Left hindlimb (tissue), 1 donor: Measurements from ENCODE around the gene KLHL9.
"Not testable (repeated sequence)": the region's sequence is repeated elsewhere in the genome, so short reads cannot be mapped to it uniquely, and the experiment has no call there.

Source experiments
- DNase-seq: peaks from one replicate; pipeline ENCODE4 v3.0.0-alpha.2; 2018

KLHL9 gene, protein sequence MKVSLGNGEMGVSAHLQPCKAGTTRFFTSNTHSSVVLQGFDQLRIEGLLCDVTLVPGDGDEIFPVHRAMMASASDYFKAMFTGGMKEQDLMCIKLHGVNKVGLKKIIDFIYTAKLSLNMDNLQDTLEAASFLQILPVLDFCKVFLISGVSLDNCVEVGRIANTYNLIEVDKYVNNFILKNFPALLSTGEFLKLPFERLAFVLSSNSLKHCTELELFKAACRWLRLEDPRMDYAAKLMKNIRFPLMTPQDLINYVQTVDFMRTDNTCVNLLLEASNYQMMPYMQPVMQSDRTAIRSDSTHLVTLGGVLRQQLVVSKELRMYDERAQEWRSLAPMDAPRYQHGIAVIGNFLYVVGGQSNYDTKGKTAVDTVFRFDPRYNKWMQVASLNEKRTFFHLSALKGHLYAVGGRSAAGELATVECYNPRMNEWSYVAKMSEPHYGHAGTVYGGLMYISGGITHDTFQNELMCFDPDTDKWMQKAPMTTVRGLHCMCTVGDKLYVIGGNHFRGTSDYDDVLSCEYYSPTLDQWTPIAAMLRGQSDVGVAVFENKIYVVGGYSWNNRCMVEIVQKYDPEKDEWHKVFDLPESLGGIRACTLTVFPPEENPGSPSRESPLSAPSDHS

DNA sequence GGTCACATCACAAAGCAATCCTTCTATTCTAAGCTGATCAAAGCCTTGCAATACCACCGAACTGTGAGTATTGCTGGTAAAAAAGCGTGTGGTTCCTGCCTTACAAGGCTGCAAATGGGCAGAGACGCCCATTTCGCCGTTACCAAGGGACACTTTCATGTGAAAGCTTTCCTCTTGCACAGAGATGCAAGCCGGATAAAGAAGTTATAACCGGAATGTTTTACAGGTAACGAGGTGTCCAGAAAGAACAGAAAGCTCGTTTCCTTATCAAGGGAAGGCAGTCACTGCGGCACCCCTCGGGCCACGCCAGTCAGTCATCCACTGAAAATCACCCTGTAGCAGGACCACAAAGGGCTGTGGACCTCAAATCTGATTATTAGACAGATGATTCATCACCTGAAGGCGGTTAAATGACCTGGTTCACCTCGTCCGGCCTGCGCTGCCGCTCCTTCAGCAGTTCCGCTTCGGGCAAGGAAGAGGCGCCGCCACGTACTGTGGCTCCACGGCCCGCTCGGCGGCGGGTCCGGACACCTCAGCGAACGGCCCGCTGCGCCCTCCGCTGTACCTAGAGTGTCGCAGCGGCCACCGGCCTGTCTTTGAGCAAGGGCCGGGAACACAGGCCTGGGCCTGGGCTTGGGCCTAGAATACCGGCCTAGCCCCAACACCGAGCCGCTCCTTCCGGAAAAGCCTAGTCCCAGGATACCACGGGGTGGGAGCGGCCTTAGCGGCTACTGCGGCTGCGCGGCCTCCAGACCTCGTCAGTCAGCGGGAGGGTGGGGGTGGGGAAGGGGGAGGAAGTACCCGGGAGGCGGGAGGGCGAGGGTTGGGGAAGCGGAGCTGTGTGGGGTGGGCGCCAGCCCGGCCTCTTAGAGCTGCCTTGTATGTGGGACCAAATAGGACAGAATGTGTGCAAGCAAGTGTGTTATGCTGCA lies at the start of gene KLHL9:
TSS of gene KLHL9 (minus strand) at position 704 of the 932 bp plus-strand sequence. CDS start at position 159, 545 bp downstream.
- DNase-seq, result peak; percentile 96

DNA sequence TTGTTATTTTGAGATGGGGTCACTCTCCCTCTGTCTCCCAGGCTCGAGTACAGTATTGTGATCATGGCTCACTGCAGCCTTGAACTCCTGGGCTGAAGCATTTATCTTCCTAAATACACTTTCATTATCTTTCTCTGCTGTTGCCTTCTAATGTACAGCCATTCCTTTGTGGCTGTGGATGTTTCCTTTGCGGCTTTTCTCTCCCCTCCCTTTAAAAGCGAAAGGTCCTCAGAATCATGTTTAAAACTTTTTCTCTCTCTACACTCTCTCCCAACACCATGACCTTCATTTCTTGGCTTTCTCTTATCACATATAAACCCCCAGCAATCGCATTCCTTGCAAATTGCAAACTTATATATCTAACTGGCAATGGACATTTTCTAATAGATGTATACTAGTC lies 48.4 kb upstream of the KLHL9 start:
- DNase-seq, result no peak

DNA sequence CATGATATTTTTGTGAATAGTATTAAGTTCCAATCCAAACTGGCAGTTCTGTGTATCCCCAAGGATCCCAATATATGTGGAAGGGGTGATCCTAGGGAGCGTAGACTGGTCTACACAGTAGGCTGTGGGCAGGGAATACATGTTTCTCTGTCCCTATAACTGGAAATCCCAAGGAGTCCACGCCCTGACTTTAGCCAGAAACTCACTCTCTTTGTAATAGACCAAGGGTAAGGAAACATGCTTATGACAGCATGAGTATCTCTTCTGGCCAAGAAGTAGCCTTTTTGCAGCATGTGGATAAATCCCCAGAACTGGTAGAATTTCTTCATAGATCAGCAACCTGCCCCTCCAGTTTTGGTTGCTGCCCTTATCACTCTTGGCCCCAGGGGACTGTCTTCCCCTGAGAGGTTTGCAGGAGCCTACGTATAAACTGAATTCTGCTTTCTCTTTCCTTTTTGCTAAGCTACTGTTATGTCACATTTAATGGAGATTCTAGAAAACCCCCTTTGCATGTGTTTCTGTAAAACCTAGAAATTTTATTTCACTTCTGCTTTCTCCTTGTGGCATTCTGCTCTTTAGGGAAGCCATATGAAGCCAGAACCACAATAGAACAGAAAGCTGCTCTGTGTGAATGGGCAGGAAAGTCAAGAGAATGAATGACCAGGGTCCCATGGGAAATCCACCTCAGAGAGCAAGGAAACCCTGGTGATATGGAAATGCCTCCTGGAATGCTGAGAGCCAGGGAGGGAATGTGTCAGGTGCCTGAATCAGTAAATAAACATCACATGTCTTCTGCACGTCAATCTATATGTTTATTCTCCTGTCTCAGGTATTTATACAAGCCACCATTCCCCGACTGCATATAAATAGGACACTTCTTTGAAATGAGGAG lies 46.5 kb upstream of the KLHL9 start:
- no peak for DNase-seq

DNA sequence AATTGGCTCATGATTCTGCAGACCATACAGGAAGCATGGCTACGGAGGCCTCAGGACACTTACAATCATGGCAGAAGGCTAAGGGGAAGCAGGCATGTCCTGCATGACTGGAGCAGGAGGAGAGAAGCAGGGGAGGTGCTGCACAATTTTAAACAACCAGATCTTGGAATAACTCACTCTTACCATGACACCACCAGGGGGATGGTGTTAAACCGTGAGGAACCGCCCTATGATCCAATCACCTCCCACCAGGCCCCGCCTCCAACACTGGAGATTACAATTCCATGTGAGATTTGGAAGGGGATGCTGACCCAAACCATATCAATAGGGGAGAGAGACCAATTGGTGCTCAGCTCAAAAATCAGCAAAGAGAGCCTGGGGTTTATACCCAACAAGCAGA lies 36.3 kb upstream of the KLHL9 start:
- DNase-seq, result not testable (repeated sequence)

DNA sequence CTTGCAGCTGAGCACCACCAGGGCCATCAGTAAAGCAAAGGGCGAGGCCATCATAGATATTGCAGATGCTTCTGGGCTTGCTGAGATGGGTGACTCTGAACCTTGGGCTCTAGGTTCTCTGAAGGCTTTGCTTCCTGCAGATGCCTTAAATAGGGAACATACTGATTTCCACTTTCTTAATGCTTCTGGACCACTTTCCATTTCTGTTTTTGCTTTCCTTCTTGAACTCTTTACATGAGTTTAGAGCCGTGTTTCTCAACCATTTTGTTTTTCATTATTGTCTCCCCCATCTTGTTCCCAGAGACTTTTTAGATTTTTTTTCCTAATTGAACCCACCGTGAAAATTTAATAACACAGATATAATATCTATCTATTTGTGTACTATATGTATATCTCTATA lies 32.8 kb upstream of the KLHL9 start, which contains the start of gene IFNA13:
TSS of gene IFNA13 (minus strand) at position 101 of the 400 bp plus-strand sequence. CDS start at position 54, 47 bp downstream.
- no peak for DNase-seq

DNA sequence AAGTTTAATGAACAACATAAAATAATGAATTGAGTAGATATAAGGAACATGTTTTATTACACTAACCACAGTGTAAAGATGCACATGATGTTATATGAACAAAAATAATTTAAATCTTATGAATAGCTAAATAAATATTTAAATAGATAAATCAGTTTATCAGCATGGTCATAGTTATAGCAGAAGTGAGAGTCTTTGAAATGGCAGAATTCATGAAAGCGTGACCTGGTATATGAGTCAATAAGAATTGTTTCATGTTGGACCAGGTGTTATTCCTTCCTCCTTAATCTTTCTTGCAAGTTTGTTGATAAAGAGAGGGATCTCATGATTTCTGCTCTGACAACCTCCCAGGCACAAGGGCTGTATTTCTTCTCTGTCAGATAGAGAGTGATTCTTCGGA lies 32.0 kb upstream of the KLHL9 start:
- DNase-seq, result not testable (repeated sequence)

DNA sequence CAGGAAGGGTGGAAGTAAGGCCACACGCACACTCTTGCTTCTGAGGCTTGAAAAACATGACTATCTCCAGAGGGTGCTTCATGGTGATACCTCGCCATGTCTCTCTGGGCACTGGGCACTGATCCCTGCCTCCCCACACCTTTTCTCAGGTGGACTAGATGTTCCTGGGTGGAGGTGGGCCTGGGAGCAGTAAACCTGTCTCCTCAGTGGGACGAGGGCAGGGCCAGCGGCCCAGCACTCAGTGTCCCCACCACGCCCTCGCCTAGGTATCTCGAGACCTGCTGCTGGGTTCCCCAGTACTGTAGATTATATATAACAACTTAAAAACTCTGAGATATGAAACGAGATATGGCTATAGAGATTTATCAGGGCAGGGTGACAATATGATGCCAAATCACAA lies 27.1 kb upstream of the KLHL9 start:
- DNase-seq, result no peak

DNA sequence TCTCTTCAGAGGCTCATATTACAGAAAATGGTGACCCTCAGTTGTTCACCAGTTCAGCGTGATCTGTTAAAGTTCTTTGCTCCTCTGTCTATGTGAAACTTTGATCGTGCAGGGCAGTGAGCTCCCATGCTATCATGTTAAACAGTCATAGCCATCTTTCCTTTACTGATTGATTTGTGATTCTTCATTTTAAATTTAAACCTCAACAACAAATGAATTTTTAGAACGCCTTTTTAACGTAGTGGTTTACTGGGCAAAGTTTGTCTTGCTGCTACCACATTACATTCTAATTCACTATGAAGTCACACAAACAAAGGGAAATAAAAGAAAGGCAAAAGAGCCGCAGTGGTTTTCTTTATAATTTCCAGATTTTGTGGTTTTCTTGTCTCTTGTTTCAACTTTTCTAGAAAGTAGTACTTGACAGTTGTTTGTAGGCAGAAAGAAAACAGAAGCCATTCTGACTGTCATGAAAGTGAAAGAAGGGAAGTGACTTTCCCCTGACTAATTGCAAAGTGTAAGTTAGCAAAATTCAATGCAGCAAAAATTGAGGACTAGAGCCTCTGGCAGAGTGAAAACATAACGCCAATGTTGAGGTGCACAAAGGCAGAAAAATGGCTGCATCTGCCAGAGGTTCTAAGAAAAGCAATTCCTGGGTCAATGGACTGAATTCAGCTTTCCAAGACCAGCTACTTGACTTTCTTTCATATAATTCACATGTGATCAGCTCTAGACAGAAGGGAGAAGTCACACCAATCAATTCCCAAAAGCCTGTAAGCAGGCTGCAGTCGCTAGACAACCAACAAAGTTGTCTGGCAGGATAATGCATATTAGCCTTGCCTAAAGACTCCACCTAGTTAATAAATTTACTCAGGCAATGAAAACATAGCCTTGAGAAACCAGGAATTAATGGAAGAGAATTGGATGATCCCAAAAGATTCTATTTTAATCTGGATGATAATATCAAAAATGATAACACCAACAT lies 22.6 kb upstream of the KLHL9 start:
- no peak for DNase-seq

DNA sequence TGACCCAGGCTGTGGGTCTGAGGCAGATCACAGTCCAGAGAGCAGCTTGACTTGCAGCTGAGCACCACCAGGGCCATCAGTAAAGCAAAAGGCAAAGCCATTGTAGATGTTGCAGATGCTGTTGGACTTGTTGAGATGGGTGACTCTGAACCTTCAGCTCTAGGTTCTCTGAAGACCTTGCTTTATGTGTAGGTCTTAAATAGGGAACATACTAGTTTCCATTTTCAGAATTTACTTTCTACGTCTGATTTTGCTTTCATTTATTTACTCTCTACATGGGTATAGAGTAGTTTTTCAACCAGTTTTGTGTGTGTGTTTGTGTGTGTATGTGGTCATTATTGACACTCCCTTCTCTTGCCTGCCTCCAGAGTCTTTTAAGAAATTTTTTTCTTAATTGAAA lies 15.6 kb upstream of the KLHL9 start, which contains the start of gene IFNA6:
TSS of gene IFNA6 (minus strand) at position 101 of the 400 bp plus-strand sequence. CDS start at position 101, 0 bp downstream.
- DNase-seq, result no peak

DNA sequence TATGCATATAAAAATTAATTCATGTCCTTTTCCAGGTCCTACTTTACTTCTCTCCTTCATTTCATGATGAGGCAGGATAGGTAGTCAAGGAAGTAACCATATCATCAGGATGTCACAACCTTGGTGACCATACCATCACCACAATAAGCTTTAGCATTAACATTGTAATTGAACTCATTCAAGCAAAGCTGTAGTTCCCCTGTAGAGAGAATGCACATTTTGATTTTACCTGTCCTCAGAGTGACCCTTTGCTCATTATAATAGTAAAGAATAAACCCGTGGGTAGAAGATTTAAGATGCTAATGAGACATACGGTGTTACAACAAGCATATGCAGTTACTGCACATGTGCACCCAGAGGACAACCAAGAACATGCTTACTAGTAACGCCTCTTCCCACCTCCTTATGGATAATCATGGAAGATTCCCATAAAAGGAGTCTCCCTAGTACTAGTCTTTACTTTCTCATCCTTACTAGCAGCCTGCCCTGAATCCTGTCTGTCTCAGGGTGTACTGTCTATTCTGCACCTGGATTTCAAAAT lies 13.3 kb upstream of the KLHL9 start:
- no peak for DNase-seq

DNA sequence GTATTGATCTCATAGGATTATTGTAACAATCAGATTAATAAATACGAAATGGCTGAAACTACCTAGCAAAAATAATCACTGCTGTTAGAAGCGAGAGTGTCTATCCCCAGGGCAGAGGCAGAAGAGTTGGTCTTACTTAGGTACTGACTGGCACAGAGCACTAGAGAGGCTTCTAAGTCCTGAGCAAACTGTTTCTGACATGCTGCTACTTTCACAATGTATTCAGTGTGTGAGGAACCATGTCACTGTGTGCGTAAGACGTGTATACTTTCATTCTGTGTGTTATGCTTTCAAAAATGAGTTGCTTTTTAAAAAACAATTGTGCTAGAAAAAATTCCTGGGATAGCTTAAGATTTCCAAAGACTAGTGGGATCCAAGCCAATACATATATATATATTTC lies 5.5 kb upstream of the KLHL9 start:
- no peak for DNase-seq

DNA sequence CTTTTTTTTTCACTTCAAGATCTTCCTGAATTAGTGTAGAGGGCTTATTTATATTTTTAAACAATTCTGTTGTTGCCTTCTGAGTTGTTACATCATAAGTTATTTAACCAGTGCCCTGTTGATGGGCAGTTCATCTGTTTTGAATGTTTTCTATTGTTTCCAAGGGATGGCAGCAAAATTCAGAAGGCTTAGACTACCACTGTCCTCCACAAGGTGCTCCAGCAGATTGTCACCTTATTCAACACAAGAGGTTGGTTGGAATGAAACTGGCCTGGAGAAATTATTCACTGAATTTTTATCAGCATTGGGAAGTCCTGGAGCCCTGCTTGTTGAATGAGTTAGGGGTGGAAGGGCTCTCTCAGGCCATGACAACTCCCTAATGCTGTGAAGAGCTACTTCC lies 1.3 kb upstream of the KLHL9 start:
- no peak for DNase-seq

DNA sequence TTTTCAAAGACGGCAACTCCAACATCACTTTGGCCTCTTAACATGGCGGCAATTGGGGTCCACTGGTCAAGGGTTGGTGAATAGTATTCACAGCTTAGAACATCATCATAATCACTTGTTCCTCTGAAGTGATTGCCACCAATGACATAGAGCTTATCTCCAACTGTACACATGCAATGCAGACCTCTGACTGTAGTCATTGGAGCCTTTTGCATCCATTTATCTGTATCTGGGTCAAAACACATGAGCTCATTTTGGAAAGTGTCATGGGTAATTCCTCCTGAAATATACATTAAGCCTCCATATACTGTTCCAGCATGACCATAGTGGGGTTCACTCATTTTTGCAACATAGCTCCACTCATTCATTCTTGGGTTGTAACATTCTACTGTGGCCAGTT lies 2.0 kb downstream of the KLHL9 start:
- no peak for DNase-seq

DNA sequence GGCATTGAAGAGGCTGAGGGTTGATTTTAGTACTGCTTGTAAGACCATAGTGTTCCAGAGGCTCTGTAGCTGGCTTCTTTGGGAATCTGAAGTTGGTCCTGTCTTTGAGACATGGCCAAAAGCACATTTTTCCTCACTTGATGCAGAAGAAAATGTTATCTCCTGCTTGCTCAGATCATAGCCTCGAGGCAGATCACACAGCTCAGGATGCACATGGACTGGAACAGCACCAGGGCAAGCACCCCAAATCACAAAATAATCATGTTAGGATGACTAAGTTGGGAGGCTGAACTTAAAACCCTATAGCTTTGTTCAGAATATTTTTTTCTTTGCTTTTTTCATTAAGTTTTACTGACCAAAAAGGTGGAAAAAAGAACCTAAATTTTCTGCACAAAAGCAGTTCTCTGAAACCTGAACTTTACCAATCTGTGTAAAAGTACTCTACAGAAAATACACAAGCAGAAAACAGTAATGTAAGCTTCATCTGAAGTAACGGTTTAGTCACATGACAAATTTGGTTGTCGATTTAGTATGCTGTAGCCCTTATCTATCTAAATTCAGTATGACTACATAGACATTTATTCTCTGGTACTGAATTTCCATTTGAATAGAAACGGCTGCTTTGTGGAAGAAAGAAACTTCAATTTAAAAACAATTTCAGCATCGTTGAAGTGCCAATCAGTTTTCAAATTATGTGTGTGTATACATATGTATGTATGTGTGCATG lies 3.4 kb downstream of the KLHL9 start:
- no peak for DNase-seq

DNA sequence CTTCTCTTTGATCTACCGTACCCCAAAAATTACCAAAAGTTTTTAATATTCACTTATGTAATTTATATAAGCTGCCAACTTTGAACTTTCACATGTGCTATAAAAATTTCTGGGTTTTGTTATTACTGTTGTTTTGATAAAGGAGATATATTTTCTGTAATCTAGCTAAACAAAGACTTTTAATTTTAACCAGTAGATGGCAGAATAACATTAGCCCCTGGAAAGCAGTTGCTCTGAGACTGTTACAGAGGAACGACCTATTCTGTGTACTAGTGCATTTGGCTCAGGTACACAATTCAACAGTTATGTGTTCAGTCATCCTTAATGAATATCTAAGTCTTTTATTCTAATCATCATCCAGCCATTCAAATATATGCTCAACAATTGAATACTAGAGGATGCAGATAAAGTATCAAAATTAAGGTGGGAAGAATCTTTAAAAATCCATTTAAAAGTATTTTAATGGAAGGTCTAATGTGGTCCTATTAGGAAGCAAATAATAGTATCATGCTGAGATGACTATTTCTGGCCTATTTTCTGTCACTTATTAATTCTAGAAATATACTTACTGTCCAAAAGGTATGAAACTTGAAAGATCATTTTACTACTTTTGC lies 8.6 kb downstream of the KLHL9 start:
- no peak for DNase-seq

DNA sequence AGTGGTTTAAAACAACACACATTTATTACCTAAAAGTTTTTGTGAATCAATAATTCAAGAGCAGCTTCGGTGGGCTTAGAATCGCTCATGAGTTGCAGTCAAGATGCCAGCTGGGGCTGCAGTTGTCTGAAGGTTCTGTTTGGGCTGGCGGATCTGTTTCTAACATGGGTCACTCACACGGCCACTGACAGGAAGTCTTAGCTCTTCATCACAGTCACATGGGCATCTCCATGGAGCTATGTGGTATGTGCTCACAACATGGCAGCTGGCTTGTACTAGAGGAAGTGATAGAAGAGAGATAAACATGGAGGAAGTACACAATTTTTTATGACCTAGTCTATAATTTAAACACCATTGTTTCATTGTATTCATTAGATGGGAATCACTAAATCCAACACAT lies 11.2 kb downstream of the KLHL9 start:
- no peak for DNase-seq

DNA sequence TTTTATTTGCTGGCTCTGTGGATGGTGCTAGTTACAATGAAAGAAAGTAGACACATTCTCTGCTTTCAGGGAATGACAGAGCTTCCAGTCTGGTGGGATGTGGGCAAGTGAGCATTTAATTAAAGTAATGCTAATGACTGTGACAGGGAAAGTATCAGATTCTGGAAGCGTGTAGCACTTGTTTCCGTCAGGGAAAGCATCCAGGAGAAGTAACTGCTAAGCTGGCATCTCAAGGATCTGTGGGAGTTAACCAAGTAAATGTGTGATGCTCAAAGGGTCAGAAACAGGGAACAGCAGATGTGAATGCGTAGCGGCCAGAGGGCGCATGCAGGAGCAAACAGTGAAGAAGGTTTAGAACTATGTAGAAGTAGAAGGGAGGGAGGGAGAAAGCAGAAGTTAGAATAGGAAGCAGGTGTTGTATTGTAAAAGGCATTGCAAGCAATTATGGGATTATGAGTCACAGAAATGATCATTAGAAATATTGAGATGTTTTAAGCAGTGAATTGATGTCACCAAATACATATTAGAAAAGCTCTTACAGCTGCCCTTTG lies 12.2 kb downstream of the KLHL9 start:
- DNase-seq, result no peak

DNA sequence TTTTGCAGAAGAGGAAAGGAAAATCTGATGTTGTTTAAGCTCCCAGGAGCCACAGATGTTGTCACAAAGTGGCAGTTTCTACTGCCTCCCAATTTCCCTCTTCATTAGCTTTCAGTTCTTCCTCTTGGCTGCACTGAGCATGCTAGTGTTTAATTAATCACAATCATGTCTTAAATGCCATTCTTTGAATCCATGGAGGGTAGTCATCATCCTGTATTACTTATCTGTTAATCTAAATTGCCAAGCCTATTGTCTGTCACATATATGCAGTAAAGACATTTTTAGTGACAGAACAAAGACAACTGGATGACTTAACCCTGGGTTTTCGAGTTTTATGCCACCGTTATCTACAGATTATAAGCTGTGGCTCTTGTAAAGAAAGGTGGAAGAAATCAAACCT lies 14.7 kb downstream of the KLHL9 start:
- DNase-seq, result no peak
